NCI-H774 (cell line): Measurements from ENCODE around the gene STXBP4.

Experiments used
- DNase-seq: peaks from one replicate; lab custom pipeline; 2025; lab: John Stamatoyannopoulos, UW

STXBP4 gene

GRCh38 chr17:54968262-54968987 is at the start of gene STXBP4, which contains the start of gene COX11:
TSS of gene STXBP4 (plus strand) at chr17:54968765. CDS start at chr17:54986220, 17,455 bp downstream.
TSS of gene COX11 (minus strand) at chr17:54968654. CDS start at chr17:54968646, 8 bp downstream.
- DNase-seq, result peak; percentile 98

GRCh38 chr17:54919425-54919824 is 49.1 kb upstream of the STXBP4 start:
- no peak for DNase-seq

GRCh38 chr17:54920819-54921218 is 47.7 kb upstream of the STXBP4 start:
- DNase-seq, result no peak

- no peak for DNase-seq
Measured at GRCh38 chr17:54924405-54924804, 44.2 kb upstream of the STXBP4 start.

GRCh38 chr17:54927525-54927924 is 41.0 kb upstream of the STXBP4 start:
- no peak for DNase-seq

GRCh38 chr17:54932711-54933110 is 35.9 kb upstream of the STXBP4 start:
- DNase-seq, result no peak

- no peak for DNase-seq
Measured at GRCh38 chr17:54933921-54934320, 34.6 kb upstream of the STXBP4 start.

GRCh38 chr17:54935471-54935870 is 33.1 kb upstream of the STXBP4 start:
- DNase-seq, result no peak

- DNase-seq, result no peak
Measured at GRCh38 chr17:54937018-54937417, 31.5 kb upstream of the STXBP4 start.

- no peak for DNase-seq
Measured at GRCh38 chr17:54937426-54937825, 31.1 kb upstream of the STXBP4 start.

- DNase-seq, result no peak
Measured at GRCh38 chr17:54941285-54941684, 27.3 kb upstream of the STXBP4 start.

- no peak for DNase-seq
Measured at GRCh38 chr17:54944796-54945195, 23.8 kb upstream of the STXBP4 start.

GRCh38 chr17:54945231-54945630 is 23.3 kb upstream of the STXBP4 start:
- DNase-seq, result no peak

- DNase-seq, result no peak
Measured at GRCh38 chr17:54945671-54946070, 22.9 kb upstream of the STXBP4 start.

- no peak for DNase-seq
Measured at GRCh38 chr17:54947396-54947795, 21.2 kb upstream of the STXBP4 start.

- DNase-seq, result no peak
Measured at GRCh38 chr17:54948380-54948779, 20.2 kb upstream of the STXBP4 start.

GRCh38 chr17:54950116-54950515 is 18.4 kb upstream of the STXBP4 start:
- DNase-seq, result no peak

- no peak for DNase-seq
Measured at GRCh38 chr17:54951286-54951685, 17.3 kb upstream of the STXBP4 start.

GRCh38 chr17:54956791-54957190 is 11.8 kb upstream of the STXBP4 start:
- DNase-seq, result no peak

- peak; percentile 19 for DNase-seq
Measured at GRCh38 chr17:54967621-54968261, 824 bp upstream of the STXBP4 start.

GRCh38 chr17:54968988-54969332 is 395 bp downstream of the STXBP4 start:
- no peak for DNase-seq

- DNase-seq, result no peak
Measured at GRCh38 chr17:54969658-54970572, 1.4 kb downstream of the STXBP4 start.

- DNase-seq, result no peak
Measured at GRCh38 chr17:54971147-54971546, 2.6 kb downstream of the STXBP4 start.
